ENCODE data around the gene PRPF6. TPM values are rescaled to one million over a fixed set of nuclear protein-coding genes. Genes with fewer than 3 reads are reported as not detected.

Gene PRPF6
- total and polyA plus RNA-seq, 2 of the 13 experiments (the other 11 are each of a cell fraction or from before 2014, with no cell fraction given): 63.7 to 101 TPM

- TF ChIP-seq TFDP1 (CRISPR knock-in tag; IDR thresholded peaks at IDR 0.05; ENCODE audit: borderline replicate concordance) (no peak), RBFOX2 (IDR thresholded peaks at IDR 0.05; ENCODE audit: low read depth, low read length) (no peak), ZNF891 (CRISPR knock-in tag; IDR thresholded peaks at IDR 0.05) (no peak), TOE1 (CRISPR knock-in tag; IDR thresholded peaks at IDR 0.05) (no peak), GMEB1 (CRISPR knock-in tag; IDR thresholded peaks at IDR 0.05; ENCODE audit: borderline replicate concordance) (no peak), REST (IDR thresholded peaks at IDR 0.05; ENCODE audit: borderline replicate concordance in 1 of 2, low read depth in 1 of 2, low read length in 2 of 2) (no peak), FLYWCH1 (CRISPR knock-in tag; IDR thresholded peaks at IDR 0.05) (no peak), TSC22D2 (CRISPR knock-in tag; IDR thresholded peaks at IDR 0.05; ENCODE audit: borderline replicate concordance) (no peak), MTF1 (CRISPR knock-in tag; IDR thresholded peaks at IDR 0.05) (no peak), IRF1 (CRISPR knock-in tag; IDR thresholded peaks at IDR 0.05; ENCODE audit: low read depth) (peak; percentile 64; the same call in 1 of the 2 replicates), SMARCE1 (IDR thresholded peaks at IDR 0.05; ENCODE audit: borderline replicate concordance) (no peak), NR2F2 (IDR thresholded peaks at IDR 0.05; ENCODE audit: borderline replicate concordance, low read depth) (0 out of 2 replicates have a peak, but pooled peaks have one; percentile 5), CBFB (CRISPR knock-in tag; IDR thresholded peaks at IDR 0.05) (no peak)
Measured at GRCh38 chr20:64064145-64064698, 83.3 kb downstream of the PRPF6 start (continued).

Measured in HepG2 (cell line).